GM12878 (cell line): ENCODE results near the gene BCORL1. TPM values are rescaled to one million over a fixed set of nuclear protein-coding genes. Genes with fewer than 3 reads are reported as not detected.

ENCODE experiments used
- ATAC-seq: fragments of 200-7000 bp; cut with Tn5 transposase; 3 replicates; pipeline ENCODE4 v1.9.1; 2020; ENCODE audit warnings: mild to moderate bottlenecking, moderate library complexity
- BruUV-seq: library from RNA; stranded (reverse); fragments of 400-500 nt; replicated peaks from 2 replicates; lab custom pipeline; 2021; lab: Mats Ljungman, UMichigan
- CTCF ChIA-PET: fragments of 300-600 bp; sonication (Branson Sonifier 250); formaldehyde crosslinking; extraction: SDS; loops from one replicate; lab custom pipeline; 2021; ENCODE audit warnings: inconsistent platforms; lab: Yijun Ruan, JAX
- POLR2A ChIA-PET: fragments of 350-600 bp; formaldehyde crosslinking; extraction: SDS; loops from one replicate; lab custom pipeline; 2021; ENCODE audit warnings: inconsistent platforms; lab: Charles Lee
- RAD21 ChIA-PET: fragments of 300-600 bp; sonication (Branson Sonifier 250); formaldehyde crosslinking; loops from one replicate; lab custom pipeline; 2023; ENCODE audit warnings: antibody characterized with exemption; ENCODE audit not compliant: unreplicated experiment; lab: Charles Lee
- SMC1A ChIA-PET: fragments of 300-600 bp; sonication (Branson Sonifier 250); formaldehyde crosslinking; loops from one replicate; lab custom pipeline; 2023; ENCODE audit not compliant: unreplicated experiment, uncharacterized antibody; lab: Charles Lee
- DNase-seq: peaks from one replicate; pipeline ENCODE4 v3.0.0-alpha.2; 2011; ENCODE audit warnings: low read depth, low spot score
- FAIRE-seq: peaks from 3 replicates; lab custom pipeline; 2011; peaks lifted over from hg19 to GRCh38; lab: Jason Lieb, UNC
- H2AFZ ChIP-seq: 2 replicates; pipeline ENCODE4 v1.6.0; 2011; ENCODE audit warnings: low read depth, low read length, control low read depth; ENCODE audit not compliant: control insufficient read depth
- H3K27ac ChIP-seq: 2 replicates; pipeline ENCODE4 v1.5.1; 2011; ENCODE audit warnings: control low read depth; ENCODE audit not compliant: control insufficient read depth, insufficient read depth
- H3K27me3 ChIP-seq, 2 experiments: replicated peaks in 1 of 2; 2 replicates each; pipeline versions ENCODE4 v1.6.0 to v1.6.1; 2011; ENCODE audit warnings: low read length in 1 of 2; ENCODE audit not compliant: control insufficient read depth in 2 of 2, insufficient read depth in 2 of 2
- H3K36me3 ChIP-seq, 2 experiments: 2 replicates each; pipeline ENCODE4 v1.5.1; 2011; ENCODE audit warnings: low read length in 1 of 2; ENCODE audit not compliant: control insufficient read depth in 2 of 2, insufficient read depth in 2 of 2
- H3K4me1 ChIP-seq: 2 replicates; pipeline ENCODE4 v1.6.1; 2011; ENCODE audit warnings: mild to moderate bottlenecking, low read length, moderate library complexity, mixed read lengths; ENCODE audit not compliant: control insufficient read depth, insufficient read depth
- H3K4me2 ChIP-seq: 2 replicates; pipeline ENCODE4 v1.6.0; 2011; ENCODE audit warnings: control low read depth; ENCODE audit not compliant: control insufficient read depth, insufficient read depth
- H3K4me3 ChIP-seq: fragments of 200-600 bp; sonication (generic); 2 replicates; pipeline ENCODE4 v1.5.1; 2016
- H3K79me2 ChIP-seq: 2 replicates; pipeline ENCODE4 v1.6.0; 2011; ENCODE audit warnings: low read length; ENCODE audit not compliant: control insufficient read depth, insufficient read depth
- H3K9ac ChIP-seq: 2 replicates; pipeline ENCODE4 v1.8.0; 2011; ENCODE audit warnings: low read length, control low read depth, mixed read lengths; ENCODE audit not compliant: control insufficient read depth, insufficient read depth
- H3K9me3 ChIP-seq: replicated peaks from 3 replicates; pipeline ENCODE4 v1.5.1; 2011; ENCODE audit warnings: mild to moderate bottlenecking, low read length; ENCODE audit not compliant: control insufficient read depth, insufficient read depth
- H4K20me1 ChIP-seq: 2 replicates; pipeline ENCODE4 v1.6.0; 2011; ENCODE audit not compliant: control insufficient read depth, insufficient read depth
- CHD2 ChIP-seq: IDR thresholded peaks from 2 replicates; pipeline ENCODE4 v1.6.1; 2011; ENCODE audit warnings: low read depth, low read length, improper control_type of control experiment, borderline replicate concordance
- FOS ChIP-seq: IDR thresholded peaks from 3 replicates; pipeline ENCODE4 v1.6.1; 2011; ENCODE audit warnings: borderline replicate concordance; ENCODE audit not compliant: insufficient read length; ENCODE audit errors: extremely low read depth
- HDAC6 ChIP-seq: fragments of 200-600 bp; sonication (generic); IDR thresholded peaks from one replicate; pipeline ENCODE4 v1.8.0; 2017; ENCODE audit warnings: antibody characterized with exemption; ENCODE audit not compliant: unreplicated experiment
- KAT2A ChIP-seq: conservative IDR thresholded peaks from 2 replicates; pipeline ENCODE4 v1.6.1; 2011; ENCODE audit warnings: low read depth, low read length; ENCODE audit not compliant: control insufficient read depth
- KDM1A ChIP-seq: fragments of 200-600 bp; sonication (generic); IDR thresholded peaks from 2 replicates; pipeline ENCODE4 v1.6.1; 2016; ENCODE audit warnings: borderline replicate concordance
- POLR2A ChIP-seq: IDR thresholded peaks from 2 replicates; pipeline ENCODE4 v1.6.1; 2011; ENCODE audit warnings: low read depth, mild to moderate bottlenecking, low read length
- RB1 ChIP-seq: fragments of 450-650 bp; formaldehyde crosslinking; IDR thresholded peaks from 2 replicates; pipeline ENCODE4 v1.6.1; 2017; ENCODE audit warnings: mild to moderate bottlenecking, borderline replicate concordance
- WGBS: methylation state at CpG from one replicate; pipeline ENCODE4 v1.1.6; 2016; ENCODE audit warnings: low lambda C conversion rate; ENCODE audit not compliant: insufficient replicate concordance, insufficient coverage; ENCODE audit errors: missing lambda C conversion rate; 5-methylcytosine and 5-hydroxymethylcytosine counted together
- in situ Hi-C: fragments of 300-500 bp; cut with MboI; formaldehyde crosslinking; loops from 9 replicates; pipeline ENCODE4 v1.14.3; 2018; ENCODE audit warnings: mixed read lengths
- intact Hi-C: fragments of 100-400 bp; cut with micrococcal nuclease; formaldehyde crosslinking; loops from one replicate; pipeline ENCODE4 v1.14.2; 2022; ENCODE audit not compliant: unreplicated experiment
- polyA plus RNA-seq, 11 experiments: library from polyadenylated mRNA; depleted of rRNA in 4 of 11; unstranded in 6 of 11; stranded (reverse) in 5 of 11; fragments of >200 nt; fragmentation: Nextera tagmentation in 4 of 11; fragmentation: Illumina TruSeq in 1 of 11; extraction: Ambion mirVana in 4 of 11; extraction: Trizol in 1 of 11; gene quantifications; 1 replicate in 1 of 11; 2 replicates in 10 of 11; pipeline versions ENCODE4 v1.2.1 to v1.2.3, GENCODE V29; 2011 to 2016; ENCODE audit warnings: inconsistent platforms in 2 of 11, missing spikeins in 2 of 11, low read depth in 1 of 11
- total RNA-seq, 4 experiments: library from RNA; depleted of rRNA in 3 of 4; stranded (reverse); fragments of >200 nt in 3 of 4; fragmentation: Illumina TruSeq in 1 of 4; extraction: Trizol in 1 of 4; gene quantifications; 2 replicates each; pipeline versions ENCODE4 v1.2.1 to v1.2.3, GENCODE V29; 2013 to 2021
- TF ChIP-seq, protein P1 (sequence below): IDR thresholded peaks from 2 replicates; pipeline ENCODE4 v1.6.1; 2012; ENCODE audit warnings: low read depth, low read length, improper control_type of control experiment

Gene BCORL1
- total and polyA plus RNA-seq, 10 of the 15 experiments (the other 5 are each of a cell fraction or from before 2014, with no cell fraction given) = 0.16 to 7.2 (median 0.94) TPM

DNA sequence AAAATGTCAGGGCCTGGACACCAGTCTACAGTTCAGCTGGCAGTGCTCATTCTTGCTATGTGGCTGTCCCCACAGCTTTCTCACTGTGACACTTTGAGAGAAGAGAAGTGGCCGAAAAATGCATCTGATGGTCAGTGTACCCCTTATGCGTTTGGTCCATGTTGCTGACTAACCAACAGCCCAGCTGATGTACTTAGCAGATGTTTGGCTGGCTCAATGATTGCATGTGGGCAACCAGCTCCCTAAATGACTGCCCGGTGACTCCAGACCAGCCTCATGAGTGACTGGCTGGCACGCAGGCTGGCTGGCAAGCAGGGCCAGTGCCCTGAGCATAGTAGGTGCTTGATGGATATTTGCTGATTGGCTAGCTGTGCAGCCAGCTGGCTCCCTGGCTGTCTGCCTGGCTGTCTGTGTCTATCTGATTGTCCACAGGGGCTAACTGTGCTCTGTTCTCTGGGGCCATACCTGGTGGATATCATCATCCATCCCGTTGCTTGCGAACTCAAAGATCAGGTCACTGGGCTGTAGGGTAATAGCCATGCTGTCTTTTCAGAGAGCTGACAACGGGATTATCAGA lies 98.4 kb downstream of the BCORL1 start:
- Histone ChIP-seq H3K36me3 (peaks cover 0 to 5% of the 10 kb centered on the region in 2 experiments; a peak in 3 of 4 replicates), H3K27me3 (no peaks in the 10 kb centered on the region), H3K9ac (no peak overlapping the region), H3K27ac (0 out of 2 replicates have a peak overlapping the region, but pooled peaks have one; percentile 93), H3K4me3 (no peak overlapping the region), H4K20me1 (no peaks in the 10 kb centered on the region), H3K79me2 (peaks cover 31% of the 10 kb centered on the region), H2AFZ (no peak overlapping the region), H3K4me1 (peaks cover 36% of the 10 kb centered on the region), H3K9me3 (no peaks in the 10 kb centered on the region), H3K4me2 (no peak overlapping the region)
- FAIRE-seq (no peak), DNase-seq (no peak), ATAC-seq (no peak)
- no TSS peak for BruUV-seq
- intact Hi-C loops (loop anchor here (5.0 to 10.0 kb wide), 2 partner anchors 91 to 184 kb away; partner anchors contain the start of genes RAB33A and ZNF280C), in situ Hi-C loops (loop anchor here (10.0 kb wide), 1 partner anchor 94 kb away; the partner anchor contains the start of gene RAB33A)
- WGBS = 83% methylated on average over 7 of the region's 7 CpGs
- RAD21 ChIA-PET = interaction anchor here (0.9 to 5.1 kb wide), 13 partner anchors 9 to 111 kb away, joined by 3 to 75 read pairs (median 6); partner anchors contain the start of gene AIFM1
- CTCF ChIA-PET = interaction anchor here (0.7 to 6.0 kb wide), 20 partner anchors 11 to 912 kb away, joined by 3 to 132 read pairs (median 6); partner anchors contain the start of gene AIFM1
- POLR2A ChIA-PET = interaction anchor here (1.0 to 2.4 kb wide), 6 partner anchors 17 to 109 kb away, joined by 3 to 13 read pairs (median 4); no protein-coding TSS in a partner anchor
- TF ChIP-seq KAT2A (no peak), RB1 (no peak), KDM1A (no peak), FOS (no peak), POLR2A (peak; percentile 26; the same call in 1 of the 2 replicates), HDAC6 (no peak), CHD2 (no peak)
- TF ChIP-seq, protein P1, sequence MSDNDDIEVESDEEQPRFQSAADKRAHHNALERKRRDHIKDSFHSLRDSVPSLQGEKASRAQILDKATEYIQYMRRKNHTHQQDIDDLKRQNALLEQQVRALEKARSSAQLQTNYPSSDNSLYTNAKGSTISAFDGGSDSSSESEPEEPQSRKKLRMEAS = no peak
- SMC1A ChIA-PET = interaction anchor here (0.7 to 4.7 kb wide), 17 partner anchors 11 to 115 kb away, joined by 3 to 69 read pairs (median 5); no protein-coding TSS in a partner anchor
